ENCODE results near the gene ITK.
"Not testable (repeated sequence)": the region's sequence is repeated elsewhere in the genome, so short reads cannot be mapped to it uniquely, and the experiment has no call there.

Gene ITK

DNA sequence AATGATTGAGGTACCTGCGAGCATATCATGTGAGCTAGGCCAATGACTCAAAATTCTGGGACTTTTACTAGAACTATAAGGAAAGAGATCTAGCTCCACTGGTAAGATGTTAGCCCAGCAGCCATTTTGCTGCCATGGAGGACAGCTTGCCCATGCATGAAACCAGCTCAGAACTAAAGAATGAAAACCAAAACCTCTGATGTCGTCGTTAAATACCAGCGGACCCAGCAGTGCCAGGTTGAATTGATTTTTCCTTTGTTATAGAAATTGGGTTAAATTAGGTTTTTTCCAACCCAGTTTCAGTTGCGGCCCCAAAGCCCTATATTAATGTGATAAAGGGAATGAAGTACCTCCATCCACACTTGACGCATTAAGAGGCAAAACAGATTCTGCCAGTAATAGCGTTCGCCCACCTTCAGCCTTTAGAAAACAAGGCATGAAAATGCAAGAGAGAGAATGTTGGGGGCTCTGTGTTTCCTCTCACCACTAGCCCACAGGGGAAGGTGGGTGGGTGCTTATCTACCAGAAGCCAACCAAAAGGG, 5.5 kb upstream of the ITK start:
- Histone ChIP-seq H3K36me3 (ENCODE audit: control insufficient read depth in 1 of 2, insufficient read depth in 2 of 2, low read length in 2 of 2) (no peaks in the 10 kb centered on the region), H3K9me3 (ENCODE audit: control insufficient read depth in 1 of 2, low read length in 2 of 2) (no peaks in the 10 kb centered on the region), H3K4me1 (ENCODE audit: control insufficient read depth in 1 of 2, insufficient read depth in 2 of 2, low read length in 2 of 2) (no peaks in the 10 kb centered on the region), H3K27ac (ENCODE audit: low read length) (no peak overlapping the region), H3K27me3 (ENCODE audit: low read depth, low read length) (no peaks in the 10 kb centered on the region), H3K4me3 (ENCODE audit: low read depth in 1 of 2, low read length in 2 of 2) (no peak overlapping the region)

DNA sequence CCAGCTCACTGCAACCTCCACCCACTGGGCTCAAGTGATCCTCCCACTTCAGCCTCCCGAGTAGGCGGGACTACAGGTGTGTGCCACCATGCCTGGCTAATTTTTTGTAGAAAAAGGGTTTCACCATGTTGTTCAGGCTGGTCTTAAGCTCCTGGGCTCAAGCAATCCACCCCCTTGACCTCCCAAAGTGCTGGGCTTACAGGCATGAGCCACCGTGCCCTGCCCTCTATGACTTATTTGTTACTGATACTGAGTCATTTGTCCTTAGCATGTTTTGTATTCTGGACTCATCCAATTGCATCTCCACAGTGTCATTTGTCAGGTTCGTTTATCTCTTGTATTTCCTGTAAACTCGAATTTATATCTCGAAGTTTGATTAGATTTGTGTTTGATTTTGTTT, 2.7 kb upstream of the ITK start:
- Histone ChIP-seq H3K36me3 (ENCODE audit: control insufficient read depth in 1 of 2, insufficient read depth in 2 of 2, low read length in 2 of 2) (no peaks in the 10 kb centered on the region), H3K9me3 (ENCODE audit: control insufficient read depth in 1 of 2, low read length in 2 of 2) (no peaks in the 10 kb centered on the region), H3K27ac (ENCODE audit: low read length) (no peak overlapping the region), H3K4me3 (ENCODE audit: low read depth in 1 of 2, low read length in 2 of 2) (no peak overlapping the region), H3K27me3 (ENCODE audit: low read depth, low read length) (no peaks in the 10 kb centered on the region), H3K4me1 (ENCODE audit: control insufficient read depth in 1 of 2, insufficient read depth in 2 of 2, low read length in 2 of 2) (no peaks in the 10 kb centered on the region)

DNA sequence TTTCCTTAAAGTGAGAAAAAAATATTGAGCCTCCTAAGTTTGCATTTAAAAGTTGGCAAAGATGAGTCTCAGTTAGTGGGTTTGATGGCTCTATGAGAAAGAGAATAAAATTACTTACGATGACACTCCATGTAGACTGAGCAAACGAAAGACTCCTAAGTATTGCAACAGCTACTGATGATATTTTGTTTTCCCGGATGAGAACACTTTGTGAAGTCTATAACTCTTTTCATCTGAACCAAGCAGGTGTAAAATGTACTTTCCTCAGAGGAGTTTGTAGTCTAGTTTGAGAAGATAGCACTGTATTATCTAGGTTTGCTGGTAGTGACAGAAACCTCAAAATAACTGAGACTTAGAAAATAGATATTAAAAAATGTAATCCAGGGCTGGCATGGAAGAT, 1.7 kb upstream of the ITK start:
- Histone ChIP-seq H3K36me3 (ENCODE audit: control insufficient read depth in 1 of 2, insufficient read depth in 2 of 2, low read length in 2 of 2) (no peaks in the 10 kb centered on the region), H3K27ac (ENCODE audit: low read length) (no peak overlapping the region), H3K9me3 (ENCODE audit: control insufficient read depth in 1 of 2, low read length in 2 of 2) (no peaks in the 10 kb centered on the region)

DNA sequence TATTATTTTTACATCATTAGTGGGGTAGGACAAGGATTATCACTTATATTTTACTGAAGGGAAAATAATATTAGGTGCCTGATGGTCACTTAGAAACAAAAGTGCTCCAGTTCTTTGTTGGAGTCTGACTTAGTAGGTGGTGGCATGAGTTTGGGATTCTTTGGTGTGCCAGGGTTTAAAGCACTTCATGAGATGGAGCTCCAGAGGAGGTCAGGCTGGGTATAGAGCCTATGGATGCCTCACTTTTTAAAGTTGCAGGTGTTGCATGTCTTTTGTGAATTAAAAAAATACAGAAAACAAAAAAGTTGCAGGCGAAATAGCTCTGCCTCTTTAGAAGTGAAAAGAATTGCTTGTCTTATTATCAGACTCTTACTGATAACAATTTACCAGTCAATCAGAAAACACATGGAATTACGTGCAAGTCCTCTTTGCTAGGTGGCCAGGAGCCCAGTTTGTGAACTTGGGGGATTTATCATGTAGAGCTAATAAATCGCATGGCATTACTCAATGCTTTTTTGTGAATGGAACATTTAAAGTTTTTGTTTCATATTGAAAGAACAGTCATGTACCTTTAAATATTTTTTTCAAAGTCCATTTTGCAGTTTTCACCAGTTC, 1.6 kb downstream of the ITK start:
- Histone ChIP-seq H3K4me3 (ENCODE audit: low read depth in 1 of 2, low read length in 2 of 2) (no peak overlapping the region), H3K27me3 (ENCODE audit: low read depth, low read length) (no peaks in the 10 kb centered on the region), H3K36me3 (ENCODE audit: control insufficient read depth in 1 of 2, insufficient read depth in 2 of 2, low read length in 2 of 2) (no peaks in the 10 kb centered on the region), H3K9me3 (ENCODE audit: control insufficient read depth in 1 of 2, low read length in 2 of 2) (no peaks in the 10 kb centered on the region), H3K27ac (ENCODE audit: low read length) (no peak overlapping the region), H3K4me1 (ENCODE audit: control insufficient read depth in 1 of 2, insufficient read depth in 2 of 2, low read length in 2 of 2) (no peaks in the 10 kb centered on the region)

More for the DNA sequence above, 1.7 kb upstream of the ITK start:
- Histone ChIP-seq H3K4me3 (ENCODE audit: low read depth in 1 of 2, low read length in 2 of 2) (no peak overlapping the region), H3K4me1 (ENCODE audit: control insufficient read depth in 1 of 2, insufficient read depth in 2 of 2, low read length in 2 of 2) (no peaks in the 10 kb centered on the region), H3K27me3 (ENCODE audit: low read depth, low read length) (no peaks in the 10 kb centered on the region)

DNA sequence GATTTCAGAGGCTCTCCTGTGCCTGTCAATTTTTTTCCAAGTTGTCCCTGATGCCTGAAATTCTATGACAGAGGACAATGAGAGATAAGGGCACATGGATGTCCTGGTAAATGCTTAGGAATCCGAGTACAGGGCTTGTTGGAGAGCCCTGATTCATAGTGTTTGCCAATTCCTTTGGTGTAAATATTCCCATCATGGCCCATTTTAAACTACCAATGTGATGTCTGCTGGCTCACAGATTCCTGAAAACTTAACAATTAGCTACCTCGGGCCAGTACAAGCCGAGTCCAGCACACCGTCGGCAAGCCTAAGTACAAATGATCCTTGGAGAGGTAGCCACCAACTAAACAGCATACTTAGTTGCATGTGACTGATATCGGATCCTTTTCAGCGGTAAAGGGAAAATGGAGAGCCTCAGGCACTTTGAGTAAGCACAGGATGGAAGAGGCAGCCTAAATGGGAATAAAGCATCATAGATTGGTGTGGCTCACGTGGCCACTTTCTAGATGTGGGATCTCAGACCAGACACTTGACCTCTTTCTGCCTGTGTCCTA, 3.6 kb downstream of the ITK start:
- Histone ChIP-seq H3K36me3 (ENCODE audit: control insufficient read depth in 1 of 2, insufficient read depth in 2 of 2, low read length in 2 of 2) (no peaks in the 10 kb centered on the region), H3K4me3 (ENCODE audit: low read depth in 1 of 2, low read length in 2 of 2) (no peak overlapping the region), H3K27me3 (ENCODE audit: low read depth, low read length) (no peaks in the 10 kb centered on the region), H3K27ac (ENCODE audit: low read length) (no peak overlapping the region), H3K4me1 (ENCODE audit: control insufficient read depth in 1 of 2, insufficient read depth in 2 of 2, low read length in 2 of 2) (no peaks in the 10 kb centered on the region), H3K9me3 (ENCODE audit: control insufficient read depth in 1 of 2, low read length in 2 of 2) (no peaks in the 10 kb centered on the region)

DNA sequence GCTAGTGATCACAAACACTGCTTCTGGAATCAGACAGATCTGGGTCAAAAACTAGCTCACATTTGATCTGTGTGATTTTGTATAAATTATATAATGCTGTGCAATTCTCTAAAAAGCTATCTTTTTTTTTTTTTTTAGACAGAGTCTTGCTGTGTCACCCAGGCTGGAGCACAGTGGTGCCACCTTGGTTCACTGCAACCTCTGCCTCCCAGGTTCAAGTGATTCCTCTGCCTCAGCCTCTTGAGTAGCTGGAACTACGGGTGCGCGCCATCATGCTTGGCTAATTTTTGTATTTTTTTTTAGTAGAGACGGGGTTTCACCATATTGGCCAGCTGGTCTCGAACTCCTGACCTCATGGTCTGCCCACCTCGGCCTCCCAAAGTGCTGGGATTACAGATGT, 4.5 kb downstream of the ITK start:
- not testable (repeated sequence) for H3K27me3 ChIP-seq (ENCODE audit: low read depth, low read length); H3K27ac ChIP-seq (ENCODE audit: low read length); H3K36me3 ChIP-seq (ENCODE audit: control insufficient read depth in 1 of 2, insufficient read depth in 2 of 2, low read length in 2 of 2); H3K9me3 ChIP-seq (ENCODE audit: control insufficient read depth in 1 of 2, low read length in 2 of 2); H3K4me1 ChIP-seq (ENCODE audit: control insufficient read depth in 1 of 2, insufficient read depth in 2 of 2, low read length in 2 of 2); H3K4me3 ChIP-seq (ENCODE audit: low read depth in 1 of 2, low read length in 2 of 2)

DNA sequence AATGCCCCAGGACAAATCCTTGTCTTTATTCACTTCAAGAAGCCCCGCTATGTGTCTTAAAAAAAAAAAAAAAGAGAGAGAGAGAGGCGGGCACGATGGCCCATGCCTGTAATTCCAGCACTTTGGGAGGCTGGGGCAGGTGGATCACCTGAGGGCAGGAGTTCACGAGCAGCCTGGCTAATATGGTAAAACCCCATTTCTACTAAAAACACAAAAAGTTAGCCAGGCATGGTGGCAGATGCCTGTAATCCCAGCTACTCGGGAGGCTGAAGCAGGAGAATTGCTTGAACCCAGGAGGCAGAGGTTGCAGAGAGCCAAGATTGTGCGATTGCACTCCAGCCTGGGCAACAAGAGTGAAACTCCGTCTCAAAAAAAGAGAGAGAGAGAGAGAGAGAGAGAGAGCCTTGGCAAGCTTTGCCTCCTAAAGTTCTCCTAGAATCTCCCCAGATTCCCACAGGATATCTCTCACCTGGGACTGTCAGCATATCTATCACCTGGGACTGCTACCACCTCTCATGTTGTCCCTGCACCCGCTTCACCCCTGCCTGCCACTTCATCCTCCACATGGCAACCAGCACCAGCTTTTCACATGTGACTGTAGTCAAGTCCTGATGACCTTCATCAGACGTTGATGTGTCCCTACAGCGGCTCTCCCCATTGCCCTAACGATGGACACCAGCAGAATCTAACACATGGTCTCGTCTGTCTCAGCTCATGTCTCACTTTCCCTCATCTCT, 5.8 kb downstream of the ITK start:
- no peaks in the 10 kb centered on the region for H3K9me3 ChIP-seq (ENCODE audit: control insufficient read depth in 1 of 2, low read length in 2 of 2)
- H3K36me3 ChIP-seq (ENCODE audit: control insufficient read depth in 1 of 2, insufficient read depth in 2 of 2, low read length in 2 of 2), result no peaks in the 10 kb centered on the region
- no peak overlapping the region for H3K27ac ChIP-seq (ENCODE audit: low read length)
- H3K27me3 ChIP-seq (ENCODE audit: low read depth, low read length), result no peaks in the 10 kb centered on the region
- no peaks in the 10 kb centered on the region for H3K4me1 ChIP-seq (ENCODE audit: control insufficient read depth in 1 of 2, insufficient read depth in 2 of 2, low read length in 2 of 2)
- no peak overlapping the region for H3K4me3 ChIP-seq (ENCODE audit: low read depth in 1 of 2, low read length in 2 of 2)

DNA sequence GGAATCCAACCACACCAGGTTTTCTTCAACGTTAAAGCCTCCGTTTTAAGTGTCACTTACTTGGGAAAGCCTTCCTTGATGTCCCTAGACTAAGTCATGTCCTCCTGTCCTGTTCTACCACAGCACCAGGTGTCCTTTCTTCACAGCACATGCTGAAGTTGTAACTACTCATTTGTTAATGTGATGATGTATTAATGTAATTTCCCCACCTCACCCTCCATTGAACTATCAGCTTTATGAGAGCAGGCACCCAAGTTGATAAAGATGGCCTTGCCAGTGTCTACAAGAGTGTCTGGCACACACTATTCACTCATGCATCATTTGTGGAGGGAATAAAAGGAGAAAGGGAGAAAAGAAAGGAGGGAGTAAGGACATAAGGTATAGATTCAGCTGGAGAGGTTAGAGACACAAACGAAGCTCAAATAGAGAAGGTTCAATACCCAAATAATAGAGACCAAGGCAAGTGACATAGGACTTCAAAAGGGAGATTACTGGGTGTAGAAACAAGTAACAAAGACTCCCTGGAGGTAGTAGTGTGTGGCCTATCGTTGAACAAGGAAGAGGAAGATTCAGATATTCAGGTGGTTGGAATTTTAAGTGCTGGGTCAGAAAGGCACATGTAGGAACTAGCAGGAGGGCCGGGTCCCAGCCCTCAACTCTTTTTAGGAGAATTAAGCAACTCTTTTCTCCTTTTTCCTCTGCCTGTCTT, 6.6 kb downstream of the ITK start:
- Histone ChIP-seq H3K9me3 (ENCODE audit: control insufficient read depth in 1 of 2, low read length in 2 of 2) (no peaks in the 10 kb centered on the region), H3K36me3 (ENCODE audit: control insufficient read depth in 1 of 2, insufficient read depth in 2 of 2, low read length in 2 of 2) (no peaks in the 10 kb centered on the region), H3K27ac (ENCODE audit: low read length) (no peak overlapping the region), H3K27me3 (ENCODE audit: low read depth, low read length) (no peaks in the 10 kb centered on the region), H3K4me1 (ENCODE audit: control insufficient read depth in 1 of 2, insufficient read depth in 2 of 2, low read length in 2 of 2) (no peaks in the 10 kb centered on the region), H3K4me3 (ENCODE audit: low read depth in 1 of 2, low read length in 2 of 2) (no peak overlapping the region)

DNA sequence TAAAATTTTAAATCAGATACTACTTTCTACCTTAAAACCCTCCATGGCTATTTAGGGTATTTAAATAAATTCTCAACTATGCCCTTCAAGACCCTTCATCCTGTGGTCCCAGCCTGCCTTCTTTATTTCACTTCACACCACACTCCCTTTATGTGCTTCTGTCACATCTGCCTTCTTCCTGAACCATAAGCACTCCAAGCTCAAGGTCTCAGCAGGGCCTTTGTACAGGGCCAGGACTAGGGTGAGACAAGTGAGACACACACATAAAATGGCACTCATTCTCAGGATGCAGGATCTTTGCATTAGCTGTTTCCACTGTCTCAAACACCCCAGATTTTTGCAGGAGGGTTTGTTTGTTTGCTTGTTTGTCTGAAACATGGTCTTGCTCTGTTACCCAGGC, 7.6 kb downstream of the ITK start:
- Histone ChIP-seq H3K9me3 (ENCODE audit: control insufficient read depth in 1 of 2, low read length in 2 of 2) (no peaks in the 10 kb centered on the region), H3K27ac (ENCODE audit: low read length) (no peak overlapping the region), H3K27me3 (ENCODE audit: low read depth, low read length) (no peaks in the 10 kb centered on the region), H3K4me1 (ENCODE audit: control insufficient read depth in 1 of 2, insufficient read depth in 2 of 2, low read length in 2 of 2) (no peaks in the 10 kb centered on the region), H3K4me3 (ENCODE audit: low read depth in 1 of 2, low read length in 2 of 2) (no peak overlapping the region), H3K36me3 (ENCODE audit: control insufficient read depth in 1 of 2, insufficient read depth in 2 of 2, low read length in 2 of 2) (no peaks in the 10 kb centered on the region)

DNA sequence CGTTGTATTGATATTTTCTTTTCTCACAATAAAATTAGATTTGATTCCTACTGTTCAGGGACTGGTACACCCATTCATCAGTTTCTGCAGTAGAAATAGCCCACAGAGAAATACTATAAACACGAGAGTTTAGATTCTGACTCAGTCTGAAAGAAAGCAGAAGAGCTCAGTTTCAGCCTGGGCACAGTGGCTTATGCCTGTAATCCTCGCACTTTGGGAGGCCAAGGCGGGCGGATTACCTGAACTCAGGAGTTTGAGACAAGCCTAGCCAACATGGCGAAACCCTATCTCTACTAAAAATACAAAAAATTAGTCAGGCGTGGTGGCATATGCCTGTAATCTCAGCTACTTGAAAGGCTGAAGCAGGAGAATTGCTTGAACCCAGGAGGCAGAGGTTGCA, 8.6 kb downstream of the ITK start:
- H3K9me3 ChIP-seq (ENCODE audit: control insufficient read depth in 1 of 2, low read length in 2 of 2), result no peaks in the 10 kb centered on the region
- H3K4me3 ChIP-seq (ENCODE audit: low read depth in 1 of 2, low read length in 2 of 2), result no peak overlapping the region
- no peaks in the 10 kb centered on the region for H3K36me3 ChIP-seq (ENCODE audit: control insufficient read depth in 1 of 2, insufficient read depth in 2 of 2, low read length in 2 of 2)

DNA sequence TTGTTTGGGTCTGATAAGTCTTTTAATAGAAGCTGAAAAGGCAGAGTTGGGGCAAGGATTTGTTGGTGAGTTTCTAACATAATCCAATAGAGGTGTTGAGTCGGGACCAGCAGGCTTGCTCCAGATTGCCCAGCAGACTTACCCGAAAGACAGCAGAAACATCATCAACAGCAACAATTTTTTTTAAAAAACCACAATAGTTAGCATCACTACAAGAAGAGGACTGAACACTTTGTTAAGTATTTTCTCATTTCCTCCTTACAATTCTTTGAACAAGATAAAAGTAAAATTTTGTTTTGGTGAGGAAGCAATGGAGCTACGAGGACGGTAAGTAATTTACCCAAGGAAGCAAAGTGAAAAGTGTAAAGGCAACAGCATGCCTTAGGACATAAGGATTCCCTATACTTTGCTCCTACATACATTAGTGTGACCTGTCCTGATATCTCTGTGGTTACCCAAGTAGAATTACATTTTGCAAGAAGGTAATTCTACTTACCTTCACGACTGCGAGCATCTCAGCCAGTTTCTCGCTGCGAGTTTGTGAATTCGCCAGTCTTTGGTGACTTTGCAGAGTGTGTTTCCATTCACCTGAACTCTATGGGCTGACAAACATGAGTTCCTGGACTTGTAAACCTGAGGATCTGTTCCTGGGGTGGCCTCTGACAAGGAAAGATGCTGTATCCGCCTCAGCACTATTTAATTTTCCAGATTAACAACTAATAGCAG, 13.2 kb downstream of the ITK start:
- no peak overlapping the region for H3K4me3 ChIP-seq (ENCODE audit: low read depth in 1 of 2, low read length in 2 of 2)
- no peaks in the 10 kb centered on the region for H3K36me3 ChIP-seq (ENCODE audit: control insufficient read depth in 1 of 2, insufficient read depth in 2 of 2, low read length in 2 of 2)
- no peaks in the 10 kb centered on the region for H3K27me3 ChIP-seq (ENCODE audit: low read depth, low read length)
- H3K4me1 ChIP-seq (ENCODE audit: control insufficient read depth in 1 of 2, insufficient read depth in 2 of 2, low read length in 2 of 2), result no peaks in the 10 kb centered on the region
- no peak overlapping the region for H3K27ac ChIP-seq (ENCODE audit: low read length)
- no peaks in the 10 kb centered on the region for H3K9me3 ChIP-seq (ENCODE audit: control insufficient read depth in 1 of 2, low read length in 2 of 2)

More for the DNA sequence above, 8.6 kb downstream of the ITK start:
- Histone ChIP-seq H3K27ac (ENCODE audit: low read length) (no peak overlapping the region), H3K4me1 (ENCODE audit: control insufficient read depth in 1 of 2, insufficient read depth in 2 of 2, low read length in 2 of 2) (no peaks in the 10 kb centered on the region), H3K27me3 (ENCODE audit: low read depth, low read length) (no peaks in the 10 kb centered on the region)

All from muscle layer of duodenum (tissue), 2 donors.